Cardiac fibroblast (primary cell): ENCODE data around the gene CHRND.
A peak's percentile ranks its signal among the peaks of the same experiment; 100 is the strongest.

Experiments used
- DNase-seq, 2 donors: peaks; one replicate each; pipeline versions ENCODE4 v3.0.0 to v3.0.0-alpha.2; 2010; ENCODE audit warnings: low read depth in 2 of 2
- H3K4me3 ChIP-seq, 2 donors: replicated peaks in 1 of 2; 1 replicate in 1 of 2; 2 replicates in 1 of 2; pipeline ENCODE4 v1.5.1; 2011; ENCODE audit warnings: low read depth in 2 of 2, low read length in 2 of 2, mild to moderate bottlenecking in 2 of 2, moderate library complexity in 1 of 2
- CTCF ChIP-seq: IDR thresholded peaks from one replicate; pipeline ENCODE4 v1.5.1; 2011; ENCODE audit warnings: low read depth, mild to moderate bottlenecking, low read length, inconsistent platforms

CHRND gene

GRCh38 chr2:232550354-232551249 is 24.6 kb downstream of the CHRND start, which contains the start of the genes EIF4E2 and TIGD1:
Gene EIF4E2 (plus strand): TSS chr2:232550689. CDS start chr2:232550725, 36 bp downstream.
Gene TIGD1 (minus strand): TSS chr2:232550557. CDS start chr2:232549882, 675 bp downstream.
- DNase-seq, result peak; percentile 92 to 96
- H3K4me3 ChIP-seq, result peak within 1 kb of the TSS; percentile 86 to 87
- peak; percentile 33 for TF ChIP-seq CTCF

GRCh38 chr2:232551250-232551638 is 25.3 kb downstream of the CHRND start:
- no peak for TF ChIP-seq CTCF
- peak overlapping the region; percentile 86 to 87 for H3K4me3 ChIP-seq
- DNase-seq, result no peak

GRCh38 chr2:232551776-232552175 is 25.8 kb downstream of the CHRND start:
- peak overlapping the region; percentile 86 to 87 for H3K4me3 ChIP-seq
- DNase-seq, result no peak
- TF ChIP-seq CTCF, result no peak

GRCh38 chr2:232556426-232556825 is 30.5 kb downstream of the CHRND start:
- no peak overlapping the region for H3K4me3 ChIP-seq
- TF ChIP-seq CTCF, result no peak
- no peak for DNase-seq

- no peak overlapping the region for H3K4me3 ChIP-seq
- TF ChIP-seq CTCF, result no peak
- no peak for DNase-seq
These were observed 36.7 kb downstream of the CHRND start for GRCh38 chr2:232562515-232563151.

GRCh38 chr2:232563580-232563979 is 37.6 kb downstream of the CHRND start:
- peak in 1 of 2 donors; percentile 28 for DNase-seq
- no peak overlapping the region for H3K4me3 ChIP-seq
- TF ChIP-seq CTCF, result no peak
